T-helper 1 cell treated with Interleukin-12 subunit alpha and Interleukin-12 subunit beta and Interleukin-4 antibody, amounts not matched to agents 30 μg/mL and 1 μg/mL, for 36 hours (primary cell): ENCODE results near the gene NEK7.

ENCODE experiments used
- H3K27ac Mint-ChIP-seq: one replicate; pipeline ENCODE4 v1.8.0; 2021; ENCODE audit warnings: mild to moderate bottlenecking, mixed read lengths
- H3K27me3 Mint-ChIP-seq: one replicate; pipeline ENCODE4 v1.8.0; 2021; ENCODE audit warnings: low read depth, mixed read lengths
- H3K36me3 Mint-ChIP-seq: one replicate; pipeline ENCODE4 v1.8.0; 2021; ENCODE audit warnings: low read depth, mixed read lengths
- H3K4me1 Mint-ChIP-seq: one replicate; pipeline ENCODE4 v1.8.0; 2021; ENCODE audit warnings: low read depth, mixed read lengths
- H3K4me3 Mint-ChIP-seq: one replicate; pipeline ENCODE4 v1.8.0; 2021; ENCODE audit warnings: mild to moderate bottlenecking, moderate library complexity, mixed read lengths
- H3K9me3 Mint-ChIP-seq: one replicate; pipeline ENCODE4 v1.8.0; 2021; ENCODE audit warnings: mixed read lengths

The NEK7 gene

DNA sequence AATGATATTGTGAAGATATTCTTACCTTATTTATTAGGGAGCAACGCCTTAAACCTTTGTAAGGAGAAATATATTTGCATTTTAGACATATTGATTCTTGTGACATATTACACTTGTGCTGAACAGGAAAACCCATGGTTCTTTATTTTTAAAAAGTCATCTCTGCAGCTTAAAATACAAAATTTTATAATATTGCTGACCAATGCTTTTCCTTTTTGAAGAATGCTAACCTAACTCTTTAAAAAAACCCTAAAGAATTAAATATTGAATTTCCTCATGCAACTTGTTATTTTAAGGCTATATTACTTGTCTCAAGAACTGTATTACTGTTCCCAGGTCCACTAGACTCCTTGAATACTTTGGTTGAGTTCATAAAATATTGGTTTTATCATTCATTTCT, 99.0 kb downstream of the NEK7 start:
- H3K27ac Mint-ChIP-seq, result no peak overlapping the region
- H3K27me3 Mint-ChIP-seq, result no peaks in the 10 kb centered on the region
- H3K4me1 Mint-ChIP-seq, result peaks cover 36% of the 10 kb centered on the region
- H3K36me3 Mint-ChIP-seq, result peaks cover 2% of the 10 kb centered on the region
- H3K9me3 Mint-ChIP-seq, result no peaks in the 10 kb centered on the region
- H3K4me3 Mint-ChIP-seq, result no peak overlapping the region

DNA sequence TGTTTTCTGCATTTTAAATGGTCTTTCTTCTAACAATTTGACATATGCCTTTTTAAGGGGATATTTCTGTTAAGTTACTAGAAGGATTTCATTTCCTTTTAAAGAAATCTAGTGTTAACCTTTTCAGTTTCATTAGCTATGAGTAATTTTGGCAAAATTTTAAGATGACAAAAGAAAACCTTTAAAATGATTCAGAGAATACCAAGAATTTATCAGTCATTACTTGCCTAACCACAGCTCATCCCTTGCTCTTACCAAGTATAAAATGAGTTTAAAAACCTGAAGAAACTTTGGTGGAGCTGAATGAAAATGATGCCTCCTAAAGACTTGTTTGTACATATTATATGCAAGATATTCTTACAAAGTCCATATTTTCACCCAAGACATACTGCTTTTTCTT, 101.7 kb downstream of the NEK7 start:
- Mint-ChIP-seq H3K9me3 (no peaks in the 10 kb centered on the region), H3K27me3 (no peaks in the 10 kb centered on the region), H3K4me3 (no peak overlapping the region), H3K27ac (no peak overlapping the region), H3K36me3 (peaks cover 4% of the 10 kb centered on the region), H3K4me1 (peaks cover 24% of the 10 kb centered on the region)

DNA sequence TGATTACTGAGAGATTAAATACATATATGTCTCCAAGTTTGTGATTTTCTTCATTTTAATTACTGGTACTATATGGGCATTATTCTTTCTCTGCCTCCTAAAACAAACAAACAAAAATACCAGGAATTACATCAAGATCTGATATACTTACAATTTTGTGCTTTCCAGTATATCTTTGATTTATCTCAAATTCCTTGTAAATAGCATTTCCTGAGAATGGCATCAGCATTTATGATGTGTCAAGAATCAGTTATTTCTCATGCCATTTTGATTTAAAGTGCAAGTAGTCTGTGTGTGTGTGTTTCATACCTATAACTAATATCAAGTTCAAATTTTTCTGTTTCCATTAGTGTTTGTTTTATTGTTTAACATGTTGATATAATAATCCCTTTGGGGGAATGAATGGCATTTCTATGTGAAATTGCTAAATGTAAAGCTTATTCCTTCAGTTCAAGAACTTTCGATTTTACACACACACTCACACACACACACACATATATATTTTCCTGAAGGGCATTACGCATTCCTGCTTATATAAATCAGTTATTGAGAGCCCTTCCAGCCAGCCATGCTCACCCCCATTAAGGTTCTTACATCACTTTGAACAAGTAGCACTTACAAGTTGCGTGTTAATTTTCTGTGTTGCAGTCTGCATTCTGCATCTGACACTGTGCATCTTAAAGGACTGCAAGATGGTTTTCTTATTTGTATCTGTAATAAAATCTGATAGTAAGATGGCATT, 102.7 kb downstream of the NEK7 start:
- peaks cover 19% of the 10 kb centered on the region for H3K4me1 Mint-ChIP-seq
- no peaks in the 10 kb centered on the region for H3K27me3 Mint-ChIP-seq
- no peaks in the 10 kb centered on the region for H3K9me3 Mint-ChIP-seq
- no peak overlapping the region for H3K4me3 Mint-ChIP-seq
- H3K27ac Mint-ChIP-seq, result peak overlapping the region; percentile 21
- H3K36me3 Mint-ChIP-seq, result peaks cover 4% of the 10 kb centered on the region

DNA sequence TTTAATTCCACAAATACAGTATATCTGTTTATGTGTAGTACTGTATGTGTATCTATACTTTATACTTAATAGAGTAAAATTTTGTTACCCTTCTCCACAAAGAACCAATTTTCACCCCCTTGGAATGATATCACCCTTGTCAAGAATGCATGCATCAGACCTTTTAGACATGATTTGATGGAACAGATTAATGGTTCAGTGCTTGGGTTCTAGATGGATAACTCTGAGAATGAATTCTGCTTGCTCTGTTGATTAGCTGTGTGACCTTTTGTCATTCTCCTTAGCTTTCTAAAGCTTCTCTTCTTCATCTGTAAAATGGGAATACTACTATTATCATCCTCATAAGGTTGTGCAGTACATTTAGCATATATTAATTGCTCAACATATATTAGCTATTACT, 105.1 kb downstream of the NEK7 start:
- peaks cover 2% of the 10 kb centered on the region for H3K36me3 Mint-ChIP-seq
- no peak overlapping the region for H3K4me3 Mint-ChIP-seq
- H3K4me1 Mint-ChIP-seq, result peaks cover 21% of the 10 kb centered on the region
- H3K9me3 Mint-ChIP-seq, result no peaks in the 10 kb centered on the region
- no peaks in the 10 kb centered on the region for H3K27me3 Mint-ChIP-seq
- no peak overlapping the region for H3K27ac Mint-ChIP-seq

DNA sequence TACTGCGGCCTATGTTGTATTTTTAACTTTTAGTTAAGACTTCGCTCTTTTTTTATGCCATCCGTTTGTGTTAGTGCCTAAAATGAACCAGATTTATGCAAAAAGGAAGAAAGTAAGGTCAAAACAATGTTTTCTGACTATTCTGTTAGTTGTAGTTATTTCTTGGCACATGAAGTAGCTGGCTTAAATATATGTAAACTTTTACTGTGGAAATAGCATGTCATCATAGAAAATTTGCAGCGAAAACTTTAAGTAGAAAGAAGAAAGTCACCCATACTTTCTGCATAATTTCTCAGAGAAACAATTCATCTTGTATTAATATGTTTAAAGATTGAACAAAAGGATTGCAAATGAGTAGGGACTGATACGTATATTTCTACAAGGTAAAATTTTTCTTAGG, 106.4 kb downstream of the NEK7 start:
- peaks cover 2% of the 10 kb centered on the region for H3K36me3 Mint-ChIP-seq
- peaks cover 19% of the 10 kb centered on the region for H3K4me1 Mint-ChIP-seq
- H3K27ac Mint-ChIP-seq, result no peak overlapping the region
- H3K9me3 Mint-ChIP-seq, result no peaks in the 10 kb centered on the region
- no peaks in the 10 kb centered on the region for H3K27me3 Mint-ChIP-seq
- H3K4me3 Mint-ChIP-seq, result no peak overlapping the region

DNA sequence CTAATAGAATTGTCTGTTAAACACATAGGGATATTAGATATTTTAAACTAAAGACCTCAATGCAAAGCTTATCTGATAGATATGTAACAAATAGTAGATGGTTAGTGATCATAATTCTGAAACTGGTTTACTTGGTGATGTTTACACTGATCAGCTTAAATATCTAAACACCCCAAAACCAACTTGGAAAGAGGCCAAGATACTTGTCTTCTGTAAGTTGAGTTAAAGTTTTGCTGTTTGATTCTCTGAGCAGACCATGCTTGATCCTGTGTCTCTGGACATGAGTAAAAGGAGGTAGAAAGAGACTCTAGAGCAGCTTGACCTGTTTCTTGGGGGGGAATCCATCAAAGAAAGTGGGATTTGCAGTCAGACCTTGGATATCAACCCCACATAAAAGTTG, 107.5 kb downstream of the NEK7 start:
- no peak overlapping the region for H3K4me3 Mint-ChIP-seq
- H3K4me1 Mint-ChIP-seq, result peaks cover 13% of the 10 kb centered on the region
- no peak overlapping the region for H3K27ac Mint-ChIP-seq
- H3K9me3 Mint-ChIP-seq, result no peaks in the 10 kb centered on the region
- H3K36me3 Mint-ChIP-seq, result peaks cover 2% of the 10 kb centered on the region
- no peaks in the 10 kb centered on the region for H3K27me3 Mint-ChIP-seq

DNA sequence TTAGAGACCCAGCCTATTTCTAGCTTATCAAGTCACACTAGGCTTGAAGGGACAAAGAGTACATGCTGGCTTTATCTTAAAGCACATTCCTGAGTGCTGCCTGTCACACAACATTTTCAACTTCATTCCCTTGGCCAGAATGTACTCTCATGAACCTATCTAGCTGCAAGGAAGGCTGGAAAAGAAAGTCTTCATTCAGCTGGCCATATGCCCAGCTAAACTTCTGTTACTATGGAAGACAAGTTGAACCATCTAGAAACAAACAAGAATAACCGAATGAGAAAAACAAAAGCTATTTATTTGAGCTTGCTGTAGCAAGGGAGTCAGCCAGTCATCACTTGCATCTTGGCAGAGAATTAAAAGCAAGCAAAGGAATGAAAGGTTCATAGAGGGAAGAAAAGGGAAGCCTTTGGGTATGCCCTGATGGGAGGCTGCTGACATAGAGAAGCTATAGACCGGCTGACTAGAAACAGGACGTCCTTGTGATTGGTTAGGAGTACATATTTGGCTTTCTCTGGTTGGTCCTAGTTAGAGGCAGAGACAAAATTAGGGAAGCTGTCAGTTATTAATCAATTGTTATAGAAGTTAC, 108.4 kb downstream of the NEK7 start:
- Mint-ChIP-seq H3K36me3 (peaks cover 2% of the 10 kb centered on the region), H3K9me3 (no peaks in the 10 kb centered on the region), H3K4me1 (peaks cover 9% of the 10 kb centered on the region), H3K27ac (no peak overlapping the region), H3K4me3 (no peak overlapping the region), H3K27me3 (no peaks in the 10 kb centered on the region)

DNA sequence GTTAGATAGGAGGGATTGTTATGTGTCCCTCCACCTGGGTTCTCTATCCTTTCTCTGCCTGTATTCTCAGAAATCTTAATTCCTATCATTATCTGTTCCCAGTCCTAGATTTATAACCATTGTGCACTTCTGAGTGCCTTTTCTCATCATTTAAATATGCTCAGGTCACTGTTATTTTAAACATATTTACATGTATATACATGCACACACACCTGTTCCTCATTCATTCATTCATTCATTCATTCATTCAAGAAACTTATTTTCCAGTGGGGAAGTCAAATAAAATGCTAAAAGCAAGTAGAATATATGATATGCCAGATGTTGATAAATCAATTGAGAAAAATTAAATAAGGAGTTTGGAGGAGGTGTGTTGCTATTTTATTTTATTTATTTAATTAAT, 110.3 kb downstream of the NEK7 start:
- H3K4me1 Mint-ChIP-seq, result peaks cover 9% of the 10 kb centered on the region

DNA sequence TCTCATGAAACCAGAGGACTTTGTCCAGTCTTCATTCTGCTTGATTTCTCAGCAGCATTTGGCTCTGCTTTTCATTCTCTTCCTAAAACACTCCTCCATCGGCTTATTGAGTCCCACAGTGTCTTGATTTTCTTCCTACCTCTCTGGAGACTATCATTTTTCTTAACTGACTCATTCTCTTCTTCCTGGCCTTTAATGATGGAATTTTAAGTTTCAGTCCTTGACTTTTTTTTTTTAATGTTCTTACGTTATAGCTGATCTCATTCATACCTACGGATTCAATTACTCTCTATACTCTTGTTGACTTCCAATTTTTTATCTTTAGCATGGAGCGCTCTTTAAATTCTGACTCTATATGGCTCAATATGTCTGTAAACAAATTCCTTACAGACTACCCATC, 111.1 kb downstream of the NEK7 start:
- Mint-ChIP-seq H3K4me3 (no peak overlapping the region), H3K27ac (no peak overlapping the region), H3K27me3 (no peaks in the 10 kb centered on the region), H3K9me3 (no peaks in the 10 kb centered on the region), H3K36me3 (peaks cover 2% of the 10 kb centered on the region), H3K4me1 (peaks cover 9% of the 10 kb centered on the region)

More for the DNA sequence above, 110.3 kb downstream of the NEK7 start:
- H3K27me3 Mint-ChIP-seq, result no peaks in the 10 kb centered on the region
- no peak overlapping the region for H3K27ac Mint-ChIP-seq
- H3K9me3 Mint-ChIP-seq, result no peaks in the 10 kb centered on the region
- no peak overlapping the region for H3K4me3 Mint-ChIP-seq
- H3K36me3 Mint-ChIP-seq, result peaks cover 2% of the 10 kb centered on the region

DNA sequence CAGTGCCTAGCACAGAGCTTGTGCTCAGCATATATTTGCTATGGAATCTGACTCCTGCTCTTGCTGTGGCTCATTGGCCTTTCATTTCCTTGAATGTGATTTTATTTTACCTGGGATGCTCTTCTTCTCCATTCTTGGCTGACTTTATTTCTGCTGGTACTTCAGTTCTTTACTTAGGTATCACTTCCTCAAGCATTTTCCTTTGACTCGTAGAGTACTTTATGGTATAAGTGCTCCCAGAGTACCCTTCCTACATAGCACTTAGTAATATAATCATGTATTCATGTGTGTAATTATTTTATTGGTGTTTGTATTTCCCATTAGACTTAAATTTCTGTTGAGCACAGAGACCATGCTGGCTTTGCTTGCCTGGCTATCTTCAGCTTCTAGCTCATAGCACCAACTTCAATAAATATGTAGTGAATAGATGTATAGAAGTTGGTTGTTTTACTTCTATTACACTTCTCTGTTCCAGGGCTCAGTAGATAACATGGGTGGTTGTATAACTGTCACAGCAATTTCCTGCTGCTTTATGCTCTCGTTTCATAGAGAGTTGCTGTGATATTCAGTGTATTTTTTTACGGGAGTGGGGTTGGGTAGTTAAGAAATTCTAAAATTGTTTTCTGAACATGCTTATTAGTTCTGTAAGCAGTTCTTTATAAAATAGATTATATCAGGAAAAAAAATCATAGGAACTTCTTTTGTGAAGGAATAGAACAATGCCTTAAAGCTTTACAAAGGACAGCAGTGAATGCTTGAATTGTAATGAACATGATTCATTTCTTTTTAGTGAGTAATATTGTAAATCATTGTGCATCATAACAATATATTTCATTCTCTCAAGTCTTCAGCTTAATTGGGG, 112.2 kb downstream of the NEK7 start:
- Mint-ChIP-seq H3K36me3 (peaks cover 2% of the 10 kb centered on the region), H3K9me3 (no peaks in the 10 kb centered on the region), H3K27me3 (no peaks in the 10 kb centered on the region), H3K4me1 (peaks cover 10% of the 10 kb centered on the region), H3K4me3 (no peak overlapping the region), H3K27ac (no peak overlapping the region)

DNA sequence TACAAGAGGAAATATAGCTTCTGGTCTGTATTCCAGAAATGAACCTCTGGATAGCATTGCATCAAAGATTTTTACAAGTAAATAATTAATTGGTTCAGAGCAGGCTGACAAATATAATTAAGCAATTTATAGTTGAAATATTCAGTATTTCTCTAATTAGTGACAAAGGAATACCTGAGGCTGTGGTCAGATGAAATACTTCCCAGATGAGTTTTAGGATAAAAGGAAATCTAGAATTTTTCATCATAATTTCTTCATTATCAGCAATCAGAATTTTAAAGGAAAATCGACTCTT, 112.8 kb downstream of the NEK7 start:
- no peaks in the 10 kb centered on the region for H3K27me3 Mint-ChIP-seq
- H3K4me3 Mint-ChIP-seq, result no peak overlapping the region
- no peaks in the 10 kb centered on the region for H3K9me3 Mint-ChIP-seq
- H3K27ac Mint-ChIP-seq, result no peak overlapping the region
- peaks cover 2% of the 10 kb centered on the region for H3K36me3 Mint-ChIP-seq
- H3K4me1 Mint-ChIP-seq, result peaks cover 10% of the 10 kb centered on the region

DNA sequence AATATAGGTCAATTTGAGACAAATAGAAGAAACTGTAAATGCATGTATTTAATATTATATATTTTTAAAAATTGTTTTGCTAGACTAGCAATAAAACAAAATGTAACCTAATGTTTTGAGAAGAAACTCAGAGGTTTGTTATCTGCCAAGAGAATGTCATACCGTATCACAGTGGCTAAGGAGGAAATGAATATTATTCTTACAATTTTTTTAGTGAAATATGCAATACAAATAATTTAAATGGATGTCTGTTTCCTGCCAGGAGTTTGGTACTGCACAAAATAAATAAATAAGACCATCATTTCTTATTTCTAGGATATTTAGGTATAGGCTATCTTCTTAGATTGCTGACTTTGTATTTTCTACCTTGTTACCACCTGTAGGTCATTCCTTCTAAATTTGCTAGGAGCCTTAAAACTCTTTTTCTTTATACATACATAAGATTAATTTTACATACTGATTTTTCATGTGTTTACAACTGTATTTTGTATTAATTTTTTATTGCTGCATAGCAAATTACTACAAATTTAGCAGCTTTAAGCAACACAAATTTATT, 113.6 kb downstream of the NEK7 start:
- peaks cover 4% of the 10 kb centered on the region for H3K4me1 Mint-ChIP-seq
- H3K4me3 Mint-ChIP-seq, result no peak overlapping the region
- peaks cover 2% of the 10 kb centered on the region for H3K36me3 Mint-ChIP-seq
- H3K27ac Mint-ChIP-seq, result no peak overlapping the region
- no peaks in the 10 kb centered on the region for H3K27me3 Mint-ChIP-seq
- H3K9me3 Mint-ChIP-seq, result no peaks in the 10 kb centered on the region

DNA sequence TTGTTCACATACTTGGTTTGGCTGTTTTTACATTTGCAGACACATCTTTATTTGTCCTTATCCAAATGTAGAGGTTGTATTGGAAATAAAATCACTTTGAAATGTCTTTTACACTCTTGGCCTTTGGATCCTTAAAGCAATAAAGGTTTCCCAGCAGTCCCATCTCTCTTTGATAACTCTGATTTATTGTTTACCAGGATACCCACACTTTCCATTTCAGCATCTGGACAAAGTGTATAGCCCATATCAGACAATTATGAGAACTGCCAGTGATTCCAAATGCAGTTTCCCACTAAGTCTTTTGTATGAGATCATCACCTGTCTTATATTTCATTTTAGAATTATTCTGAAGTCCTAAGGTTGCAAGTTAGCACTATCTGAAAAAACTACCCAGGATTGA, 114.7 kb downstream of the NEK7 start:
- Mint-ChIP-seq H3K4me1 (peaks cover 3% of the 10 kb centered on the region), H3K9me3 (no peaks in the 10 kb centered on the region), H3K4me3 (no peak overlapping the region), H3K27me3 (no peaks in the 10 kb centered on the region), H3K27ac (no peak overlapping the region), H3K36me3 (peaks cover 2% of the 10 kb centered on the region)

DNA sequence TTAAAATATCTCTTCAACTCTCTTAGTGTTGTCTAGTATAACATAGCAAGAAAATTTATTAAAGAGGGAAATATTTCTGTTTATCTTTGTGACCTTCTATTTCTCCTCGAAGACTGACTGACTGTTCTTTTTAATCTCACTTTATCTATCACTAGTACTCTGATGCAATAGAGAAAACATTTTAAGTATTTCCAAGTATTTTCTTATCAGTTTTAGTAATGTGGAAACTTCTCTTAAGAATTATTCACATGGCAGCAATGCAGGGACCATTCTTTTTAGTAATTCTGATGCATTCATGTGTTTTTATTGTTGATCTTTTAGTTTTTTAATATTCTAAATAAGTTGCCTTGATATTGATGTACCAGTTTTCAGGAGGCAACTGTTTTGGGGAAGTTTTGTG, 115.7 kb downstream of the NEK7 start:
- Mint-ChIP-seq H3K4me1 (peaks cover 3% of the 10 kb centered on the region), H3K27me3 (no peaks in the 10 kb centered on the region), H3K36me3 (peaks cover 2% of the 10 kb centered on the region), H3K9me3 (no peaks in the 10 kb centered on the region), H3K27ac (no peak overlapping the region), H3K4me3 (no peak overlapping the region)
